ENCODE measurements around the gene MPHOSPH6.
"Not testable (repeated sequence)": the region's sequence is repeated elsewhere in the genome, so short reads cannot be mapped to it uniquely, and the experiment has no call there.

Gene MPHOSPH6
- 6.8 to 24.8 (median 15.2) reads per million in 4 experiments for total RNA-seq

DNA sequence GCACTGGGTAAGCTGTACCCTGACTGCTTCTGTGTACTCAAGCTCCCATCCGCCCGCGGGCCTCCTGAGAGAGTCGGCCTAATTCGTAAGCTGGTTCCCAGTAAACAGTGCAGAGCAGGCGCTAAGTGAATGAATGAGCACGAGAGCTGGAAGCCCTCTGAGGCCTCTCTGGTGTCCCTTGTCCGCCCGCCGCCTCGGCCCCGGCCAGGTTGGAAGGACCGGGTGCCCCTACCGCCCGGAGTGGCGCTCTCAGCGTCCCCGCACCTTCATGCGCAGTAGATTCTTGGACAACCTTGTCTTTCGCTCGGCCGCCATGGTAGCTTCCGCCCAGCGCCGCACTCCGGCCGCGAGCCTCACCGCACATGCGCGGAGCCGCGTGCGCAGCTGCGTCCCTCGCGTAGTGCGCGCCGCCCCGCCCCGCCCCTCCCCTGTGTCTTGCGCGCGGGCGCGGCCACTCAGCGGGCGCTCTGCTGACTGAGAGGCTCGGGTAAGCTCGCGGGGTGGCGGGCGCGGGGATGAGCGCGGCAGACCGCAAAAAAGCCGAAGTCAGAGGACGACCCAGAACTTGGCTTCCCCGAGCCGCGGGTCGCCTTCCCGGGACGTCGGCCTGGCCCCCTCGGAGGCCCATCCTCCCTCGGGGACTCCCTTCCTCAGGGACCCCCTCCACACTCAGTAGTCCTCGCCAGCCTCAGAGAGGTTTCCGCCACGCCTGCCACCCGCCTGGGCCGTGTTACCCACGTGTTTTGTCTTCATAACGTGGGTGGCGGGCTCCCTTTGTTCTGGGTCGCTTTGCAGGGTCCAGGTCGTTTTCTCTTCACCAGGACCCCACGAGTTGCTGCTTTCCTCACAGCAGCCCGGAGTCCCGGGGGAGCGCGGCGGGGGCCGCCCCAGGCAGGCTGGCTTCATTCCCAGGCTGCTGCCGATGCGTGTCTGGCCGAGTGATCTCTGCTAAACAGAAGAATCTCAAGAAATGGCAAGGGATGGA is at the start of gene MPHOSPH6:
MPHOSPH6 (minus strand) TSS at position 364 of the 985 bp plus-strand sequence; CDS start at position 315, 49 bp downstream.
- DNase-seq: peak; percentile 83

DNA sequence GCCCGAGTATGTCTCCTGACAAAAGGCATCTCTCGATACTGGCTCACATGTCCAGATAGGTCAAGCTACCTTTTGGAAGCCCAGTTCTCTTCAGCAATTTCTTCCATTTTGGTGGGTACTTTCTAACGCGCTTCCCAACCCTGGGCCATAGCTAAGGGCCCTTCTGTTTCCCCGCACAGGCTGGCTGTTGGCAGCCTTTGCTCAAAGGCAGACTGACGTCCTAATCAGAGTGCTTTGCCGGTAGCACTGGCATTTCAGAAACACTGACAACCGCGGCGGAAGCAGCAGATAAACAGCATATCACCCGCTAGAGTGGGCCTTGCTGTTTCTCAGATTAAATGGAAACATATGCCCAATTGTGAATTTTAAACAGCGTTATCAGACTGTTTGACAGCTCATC is 49.3 kb upstream of the MPHOSPH6 start:
- no peak for DNase-seq

- DNase-seq: not testable (repeated sequence)
Measured at GRCh38 chr16:82209314-82209713, 39.3 kb upstream of the MPHOSPH6 start.

- no peak for DNase-seq
Measured at GRCh38 chr16:82203198-82203597, 33.2 kb upstream of the MPHOSPH6 start.

DNA sequence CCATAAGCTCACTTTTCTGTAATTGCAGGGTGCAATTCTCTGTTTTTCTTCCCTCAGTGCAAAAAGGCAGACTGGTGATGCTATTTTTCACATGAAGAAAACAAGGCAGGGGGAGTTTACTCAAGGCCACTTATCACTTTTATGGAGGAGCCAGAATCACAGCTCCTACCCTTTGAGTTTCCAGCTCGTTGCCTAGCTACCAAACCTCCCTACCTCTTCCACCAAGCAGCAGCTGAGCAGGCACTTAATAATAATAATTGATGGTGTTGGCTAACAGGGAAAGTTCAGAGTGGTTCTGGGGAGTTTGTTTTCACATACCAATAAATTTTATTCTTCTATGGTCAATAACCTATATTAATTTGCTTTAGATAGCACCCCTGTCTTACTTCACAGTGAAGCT is 31.9 kb upstream of the MPHOSPH6 start:
- no peak for DNase-seq

GRCh38 chr16:82201351-82201750 is 31.3 kb upstream of the MPHOSPH6 start:
- no peak for DNase-seq

- DNase-seq: no peak
Measured at GRCh38 chr16:82199209-82199608, 29.2 kb upstream of the MPHOSPH6 start.

- no peak for DNase-seq
Measured at GRCh38 chr16:82197540-82198240, 27.7 kb upstream of the MPHOSPH6 start.

DNA sequence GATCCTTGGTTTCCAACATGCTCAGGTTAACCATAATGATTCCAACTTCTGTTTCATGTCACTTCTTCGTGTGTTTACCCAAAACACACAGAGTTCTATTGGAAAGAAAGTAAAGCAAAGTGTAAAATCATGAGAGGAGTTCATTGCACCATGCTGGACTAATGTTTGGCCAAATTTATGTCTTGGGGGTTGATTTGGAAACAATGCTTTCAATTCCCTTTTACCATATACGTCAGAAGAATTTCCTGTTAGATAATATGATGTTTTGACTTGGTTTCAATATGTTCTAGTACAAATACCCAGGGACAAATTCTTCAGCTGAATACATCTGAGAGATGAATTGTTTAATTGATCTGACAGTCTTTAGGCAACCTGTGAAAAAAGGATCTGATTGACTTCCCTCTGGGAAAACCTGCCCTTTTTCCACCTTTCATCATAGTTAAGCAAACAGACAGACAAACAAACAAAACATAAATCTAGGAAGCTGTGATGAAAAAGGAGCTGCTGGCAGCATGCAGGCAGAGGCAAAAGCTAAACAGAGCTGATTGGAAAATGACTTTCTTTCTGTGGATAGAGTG is 26.0 kb upstream of the MPHOSPH6 start:
- no peak for DNase-seq

- no peak for DNase-seq
Measured at GRCh38 chr16:82194086-82194485, 24.1 kb upstream of the MPHOSPH6 start.

DNA sequence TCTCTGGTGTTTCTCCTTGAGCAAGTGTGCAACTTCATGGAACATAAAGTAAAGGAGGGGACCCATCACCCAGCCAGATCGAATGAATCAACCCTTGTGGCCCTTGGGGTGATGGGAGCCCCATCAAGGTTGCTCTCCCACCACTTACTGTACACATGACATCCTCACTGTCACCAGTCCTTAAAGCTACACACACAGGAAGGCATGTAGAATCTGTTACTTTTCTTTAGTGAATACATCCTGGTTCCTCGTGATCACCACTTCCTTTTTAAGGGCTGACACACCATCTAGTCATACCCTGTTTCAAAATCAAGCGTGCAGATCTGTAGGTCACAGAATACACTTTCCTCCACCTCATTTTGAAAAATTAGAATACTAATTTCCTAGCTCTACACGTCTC is 22.6 kb upstream of the MPHOSPH6 start:
- DNase-seq: no peak

GRCh38 chr16:82190386-82190785 is 20.4 kb upstream of the MPHOSPH6 start:
- no peak for DNase-seq

DNA sequence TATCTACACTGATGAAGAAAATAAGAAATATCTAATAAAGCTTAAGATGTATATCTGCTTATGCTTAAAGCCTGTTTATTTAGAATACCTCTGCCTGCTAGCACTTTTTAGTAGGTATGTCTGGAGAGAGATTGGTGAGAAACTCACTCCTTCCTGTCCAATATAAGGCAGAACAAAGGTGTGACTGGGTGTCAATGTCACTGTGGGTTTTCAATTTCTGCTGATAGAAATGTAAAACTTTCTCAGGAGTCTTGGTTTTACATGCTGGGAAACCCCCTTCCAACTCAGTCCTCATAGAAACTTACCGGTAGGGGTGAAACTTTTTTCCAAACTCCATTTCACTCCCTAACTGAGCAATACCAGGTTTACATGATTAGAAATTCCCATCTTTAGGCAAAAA is 17.8 kb upstream of the MPHOSPH6 start:
- no peak for DNase-seq

DNA sequence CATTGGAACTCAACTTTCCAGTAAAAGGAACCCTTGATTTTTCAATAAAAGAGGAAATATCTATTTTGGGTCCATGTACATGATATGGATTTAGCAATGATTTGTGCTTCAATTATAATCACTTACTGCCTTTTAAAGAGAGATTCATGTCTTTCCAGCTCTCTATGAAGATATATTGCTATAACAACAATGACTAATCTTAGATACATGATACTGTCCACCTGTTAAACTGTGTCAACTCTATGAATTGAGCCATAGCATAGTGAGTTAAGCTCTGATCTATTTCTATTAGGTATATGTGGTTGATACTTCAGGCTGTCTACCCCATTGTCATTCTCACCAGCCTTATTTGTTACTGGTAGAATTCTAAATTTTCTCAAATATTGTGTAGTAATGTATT is 15.0 kb upstream of the MPHOSPH6 start:
- DNase-seq: no peak

GRCh38 chr16:82184213-82184612 is 14.2 kb upstream of the MPHOSPH6 start:
- DNase-seq: no peak

DNA sequence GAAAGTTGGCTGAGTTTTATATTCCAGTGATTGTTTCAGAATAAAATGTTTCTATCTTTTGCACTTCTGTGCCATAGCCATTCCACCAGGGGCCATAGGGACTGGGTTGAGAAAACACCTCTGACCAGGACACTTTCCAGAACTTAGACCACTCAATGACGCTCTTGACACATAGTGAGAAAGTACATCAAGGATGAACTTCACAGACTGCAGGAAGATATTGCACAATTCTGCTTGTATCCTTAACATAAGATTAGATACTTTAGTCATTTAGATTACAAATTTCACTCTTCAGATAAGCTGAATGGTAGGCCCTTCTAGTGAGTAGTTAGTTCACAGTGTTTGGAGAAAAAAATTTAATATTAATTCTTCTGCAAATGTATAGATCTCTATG is 13.0 kb upstream of the MPHOSPH6 start:
- no peak for DNase-seq

DNA sequence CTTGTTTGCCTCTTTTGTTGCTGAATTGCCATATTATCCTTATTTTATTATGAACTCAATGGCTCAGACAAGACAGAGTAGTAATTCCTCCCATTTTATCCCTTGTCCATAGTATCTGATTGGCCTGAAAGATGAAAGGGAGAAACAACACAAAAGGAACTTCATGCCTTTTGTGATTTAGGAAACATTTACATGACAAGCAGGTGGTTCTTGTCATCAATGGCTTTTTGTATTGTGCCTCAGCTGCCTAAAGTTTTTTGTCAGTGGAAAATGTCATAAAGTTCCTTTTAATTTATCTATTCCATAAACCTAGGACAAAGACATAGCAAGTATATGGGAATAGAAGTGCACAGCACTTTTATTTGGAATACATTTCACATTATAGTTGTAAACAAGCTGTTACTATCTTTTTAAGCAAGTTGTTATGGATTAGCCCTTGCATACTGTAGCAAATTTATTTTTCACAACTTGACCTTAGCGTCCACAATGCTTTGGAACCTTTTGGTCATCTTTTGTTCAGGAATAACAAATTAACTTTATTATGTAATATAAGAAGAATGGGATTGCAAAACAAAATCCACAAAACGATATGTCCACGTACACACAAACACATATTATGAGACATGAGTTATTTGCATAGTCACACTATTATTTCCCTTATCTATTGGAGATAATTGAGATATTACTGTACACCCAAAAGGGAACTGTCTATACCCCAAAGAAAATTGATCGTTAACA is 12.4 kb upstream of the MPHOSPH6 start:
- DNase-seq: no peak

DNA sequence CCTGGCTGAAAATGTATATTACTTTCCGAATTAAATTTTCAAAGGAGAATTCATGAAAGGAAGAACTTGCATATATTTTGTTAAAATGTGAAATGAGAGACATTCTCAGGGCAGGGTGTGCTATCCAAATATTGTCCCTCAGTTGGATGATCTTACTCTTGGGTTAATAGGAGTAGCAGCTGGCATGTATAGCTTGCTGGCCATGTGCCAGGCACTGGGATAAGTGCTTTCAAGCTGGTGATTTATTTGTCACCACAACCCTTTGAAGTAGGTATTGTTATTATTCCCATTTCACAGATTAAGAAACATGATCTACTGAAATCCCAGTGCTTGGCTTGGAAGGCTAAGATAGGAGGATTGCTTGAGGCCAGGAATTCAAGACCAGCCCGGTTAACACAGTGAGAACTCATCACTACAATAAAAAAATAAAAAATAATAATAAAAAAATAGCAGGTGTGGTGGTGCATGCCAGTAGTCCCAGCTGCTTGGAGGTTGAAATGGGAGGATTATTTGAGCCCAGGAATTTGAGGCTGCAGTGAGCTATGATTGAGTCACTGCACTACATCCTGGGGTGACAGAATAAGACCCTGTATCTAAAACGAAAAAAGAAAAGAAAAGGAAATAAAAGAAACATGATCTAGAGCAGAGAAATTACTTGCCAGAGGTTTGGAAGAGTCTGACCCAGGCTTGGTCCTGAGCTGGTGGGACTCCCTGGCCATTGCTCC is 11.6 kb upstream of the MPHOSPH6 start:
- DNase-seq: no peak

GRCh38 chr16:82178352-82178751 is 8.3 kb upstream of the MPHOSPH6 start:
- no peak for DNase-seq

DNA sequence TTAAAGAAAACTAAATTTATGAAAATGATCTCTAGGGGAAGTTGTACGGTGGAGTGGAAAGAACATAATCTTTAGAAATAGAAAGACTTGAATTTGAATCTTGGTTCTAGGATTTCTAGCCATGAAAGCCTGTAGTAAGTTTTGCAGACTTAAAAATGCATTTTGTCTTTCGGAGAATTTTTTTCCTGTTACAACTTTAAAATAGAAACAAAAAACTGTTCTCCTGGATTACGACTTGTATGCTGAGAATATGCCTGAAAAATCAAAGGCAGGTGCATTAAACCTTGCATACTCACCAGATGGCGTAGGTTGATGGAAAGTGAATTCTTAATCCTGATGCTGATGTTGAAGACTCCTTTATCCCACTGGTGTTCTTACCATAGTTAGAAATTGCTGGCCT is 7.5 kb upstream of the MPHOSPH6 start:
- DNase-seq: no peak

- no peak for DNase-seq
Measured at GRCh38 chr16:82176204-82176603, 6.2 kb upstream of the MPHOSPH6 start.

DNA sequence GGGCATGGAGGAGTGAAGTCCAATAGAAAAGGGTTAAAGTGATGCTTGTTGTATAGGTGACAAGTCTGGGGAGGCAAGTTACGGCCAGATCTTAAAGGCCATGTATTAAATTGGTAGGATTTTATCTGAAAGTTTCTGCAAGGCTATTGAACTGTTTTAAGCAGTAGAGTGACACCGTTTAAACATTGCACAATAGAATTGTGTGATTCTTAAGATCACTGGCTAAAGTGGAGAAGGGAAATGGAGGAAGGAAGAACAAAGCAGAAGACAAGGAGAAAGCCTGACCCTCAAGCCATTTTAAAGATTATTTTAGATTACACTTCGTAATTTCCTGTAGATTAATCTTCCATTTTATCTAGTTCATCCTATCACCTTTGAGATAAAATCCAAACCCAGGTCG is 5.6 kb upstream of the MPHOSPH6 start:
- DNase-seq: no peak

All from effector CD8-positive, alpha-beta T cell (primary cell).